ENCODE results near the gene SPPL2B.

DNA sequence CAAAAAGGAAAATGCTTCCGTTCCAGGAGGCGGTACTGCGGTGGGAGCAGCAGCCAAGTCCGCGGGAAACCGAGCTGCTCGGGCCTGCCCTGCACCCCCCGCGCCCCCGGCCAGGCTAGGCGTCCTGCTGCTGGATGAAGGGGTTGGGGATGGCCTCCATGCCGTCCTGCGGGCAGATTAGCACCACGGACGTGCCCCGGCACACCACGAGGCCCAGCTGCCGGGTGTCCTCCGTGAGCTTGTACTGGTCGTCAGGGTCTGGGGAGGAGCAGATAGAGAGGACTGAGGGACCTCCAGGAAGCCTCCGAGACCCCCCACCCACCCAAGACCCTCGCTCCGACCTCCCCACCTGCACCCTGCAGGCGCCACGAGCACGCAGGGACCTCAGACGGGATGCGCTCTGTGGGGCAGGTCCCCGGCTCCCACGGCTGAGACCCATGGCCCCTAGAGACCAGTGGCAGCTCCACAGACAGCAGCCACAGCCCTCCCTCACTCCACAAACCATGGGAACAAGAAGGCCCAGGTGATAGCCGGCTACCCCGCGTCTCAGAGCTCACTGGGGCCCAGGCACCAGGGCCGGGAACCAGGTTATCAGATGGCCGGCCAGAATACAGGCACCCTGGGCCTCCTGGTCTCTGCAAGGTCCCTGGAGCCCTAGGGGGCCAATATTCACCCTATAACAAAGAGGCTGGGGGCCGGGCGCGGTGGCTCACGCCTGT is 6.8 kb upstream of the SPPL2B start:
- TF ChIP-seq POLR2AphosphoS5 (IDR thresholded peaks at IDR 0.05) (no peak), CTCF (IDR thresholded peaks at IDR 0.05) (no peak)

Data from upper lobe of left lung (tissue), 4 donors.